CD4-positive, alpha-beta T cell (primary cell): ENCODE measurements around the gene NPM1. TPM values are rescaled to one million over a fixed set of nuclear protein-coding genes. Genes with fewer than 3 reads are reported as not detected.

ENCODE experiments used
- ATAC-seq: fragments of 200-7000 bp; cut with Tn5 transposase; one replicate; pipeline ENCODE4 v1.10.0; 2022; ENCODE audit warnings: mild to moderate bottlenecking; ENCODE audit not compliant: poor library complexity
- CTCF ChIA-PET: fragments of 350-600 bp; sonication (Branson Sonifier 250); formaldehyde crosslinking; loops from one replicate; lab custom pipeline; 2021; ENCODE audit warnings: antibody characterized with exemption, inconsistent platforms; lab: Charles Lee
- POLR2A ChIA-PET: fragments of 350-600 bp; sonication (Branson Sonifier 250); formaldehyde crosslinking; loops from one replicate; lab custom pipeline; 2021; ENCODE audit warnings: antibody characterized with exemption, inconsistent platforms; lab: Charles Lee
- DNase-seq, 14 experiments: peaks; one replicate each; pipeline ENCODE4 v3.0.0-alpha.2; 2013 to 2020; ENCODE audit warnings: mixed read lengths in 2 of 14
- H3K27ac ChIP-seq, 2 donors: one replicate each; pipeline versions ENCODE4 v1.5.1 to v1.7.0; 2013; ENCODE audit warnings: low read length in 2 of 2, low read depth in 1 of 2, mild to moderate bottlenecking in 1 of 2
- H3K27me3 ChIP-seq, 2 experiments: 1 replicate in 1 of 2; 2 replicates in 1 of 2; pipeline versions ENCODE4 v1.6.1 to v1.7.0; 2013; ENCODE audit warnings: low read length in 2 of 2, control low read depth in 1 of 2, mild to moderate bottlenecking in 1 of 2, moderate library complexity in 1 of 2; ENCODE audit not compliant: insufficient read depth in 2 of 2, control insufficient read depth in 1 of 2
- H3K36me3 ChIP-seq: one replicate; pipeline ENCODE4 v1.6.1; 2013; ENCODE audit warnings: low read length, control low read depth; ENCODE audit not compliant: insufficient read depth
- H3K4me1 ChIP-seq: one replicate; pipeline ENCODE4 v1.6.1; 2013; ENCODE audit warnings: low read length, control low read depth; ENCODE audit not compliant: insufficient read depth
- H3K4me3 ChIP-seq: one replicate; pipeline ENCODE4 v1.5.1; 2013; ENCODE audit warnings: mild to moderate bottlenecking, low read length, moderate library complexity
- H3K9me3 ChIP-seq, 2 experiments: 1 replicate in 1 of 2; 2 replicates in 1 of 2; pipeline versions ENCODE4 v1.6.1 to v1.7.0; 2013; ENCODE audit warnings: low read length in 2 of 2, mild to moderate bottlenecking in 2 of 2, control low read depth in 1 of 2, moderate library complexity in 1 of 2; ENCODE audit not compliant: control insufficient read depth in 1 of 2, insufficient read depth in 1 of 2
- H3K27ac Mint-ChIP-seq: one replicate; pipeline ENCODE4 v1.8.0; 2020; ENCODE audit warnings: mixed read lengths
- H3K27me3 Mint-ChIP-seq: one replicate; pipeline ENCODE4 v1.8.0; 2021; ENCODE audit warnings: mixed read lengths
- H3K36me3 Mint-ChIP-seq: one replicate; pipeline ENCODE4 v1.8.0; 2021; ENCODE audit warnings: low read depth, mixed read lengths
- H3K4me1 Mint-ChIP-seq: one replicate; pipeline ENCODE4 v1.8.0; 2021; ENCODE audit warnings: low read depth, mixed read lengths
- H3K4me3 Mint-ChIP-seq: one replicate; pipeline ENCODE4 v1.8.0; 2020; ENCODE audit warnings: mild to moderate bottlenecking, mixed read lengths
- H3K9me3 Mint-ChIP-seq: one replicate; pipeline ENCODE4 v1.8.0; 2020; ENCODE audit warnings: mixed read lengths
- intact Hi-C, 2 experiments: fragments of 100-400 bp; cut with DNase I in 1 of 2; cut with micrococcal nuclease in 1 of 2; formaldehyde crosslinking; loops; one replicate each; pipeline versions ENCODE4 v1.15.1 to v1.9.0; 2023 to 2025; cut with DNase I, micrococcal nuclease
- total RNA-seq, 174 experiments: library from RNA in 2 of 174; stranded (reverse) in 2 of 174; gene quantifications; one replicate each; pipeline ENCODE4 v1.2.3 and lab custom pipeline; 2021 to 2026
- TF ChIP-seq, protein P1 (sequence below): fragments of 200-600 bp; IDR thresholded peaks from one replicate; pipeline ENCODE4 v1.8.0; 2022; ENCODE audit warnings: antibody characterized with exemption, mild to moderate bottlenecking

The NPM1 gene
- total RNA-seq, 2 experiments from 2014 or later: 1,243 to 1,379 TPM

DNA sequence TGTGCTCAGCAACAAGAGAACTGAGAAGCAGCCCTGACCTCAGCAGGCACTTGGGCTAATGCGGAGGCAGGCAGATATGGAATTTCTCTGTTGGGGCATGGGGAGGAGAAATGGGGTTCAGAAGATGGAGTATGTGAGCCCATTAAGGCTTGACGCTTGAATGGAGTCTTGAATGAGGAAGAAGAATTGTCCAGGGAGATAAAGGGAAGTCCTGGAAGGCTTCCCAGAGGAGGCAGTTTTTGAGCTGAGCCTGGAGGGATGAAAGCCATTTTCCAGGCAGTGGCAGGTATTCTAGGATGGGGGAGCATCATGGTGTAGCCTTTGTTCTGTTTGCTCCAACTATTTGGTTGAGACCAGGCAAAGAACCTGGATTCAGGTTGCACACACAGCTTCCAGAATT is 66.3 kb downstream of the NPM1 start:
- ATAC-seq (no peak), DNase-seq (no peak)
- intact Hi-C loops: no loop called here
- no peaks in the 10 kb centered on the region for H3K36me3 Mint-ChIP-seq
- TF ChIP-seq, protein P1, sequence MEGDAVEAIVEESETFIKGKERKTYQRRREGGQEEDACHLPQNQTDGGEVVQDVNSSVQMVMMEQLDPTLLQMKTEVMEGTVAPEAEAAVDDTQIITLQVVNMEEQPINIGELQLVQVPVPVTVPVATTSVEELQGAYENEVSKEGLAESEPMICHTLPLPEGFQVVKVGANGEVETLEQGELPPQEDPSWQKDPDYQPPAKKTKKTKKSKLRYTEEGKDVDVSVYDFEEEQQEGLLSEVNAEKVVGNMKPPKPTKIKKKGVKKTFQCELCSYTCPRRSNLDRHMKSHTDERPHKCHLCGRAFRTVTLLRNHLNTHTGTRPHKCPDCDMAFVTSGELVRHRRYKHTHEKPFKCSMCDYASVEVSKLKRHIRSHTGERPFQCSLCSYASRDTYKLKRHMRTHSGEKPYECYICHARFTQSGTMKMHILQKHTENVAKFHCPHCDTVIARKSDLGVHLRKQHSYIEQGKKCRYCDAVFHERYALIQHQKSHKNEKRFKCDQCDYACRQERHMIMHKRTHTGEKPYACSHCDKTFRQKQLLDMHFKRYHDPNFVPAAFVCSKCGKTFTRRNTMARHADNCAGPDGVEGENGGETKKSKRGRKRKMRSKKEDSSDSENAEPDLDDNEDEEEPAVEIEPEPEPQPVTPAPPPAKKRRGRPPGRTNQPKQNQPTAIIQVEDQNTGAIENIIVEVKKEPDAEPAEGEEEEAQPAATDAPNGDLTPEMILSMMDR: no peak
- Histone ChIP-seq H3K4me1 (no peaks in the 10 kb centered on the region), H3K9me3 (no peaks in the 10 kb centered on the region), H3K27me3 (peaks cover 16 to 23% of the 10 kb centered on the region in 2 experiments), H3K4me3 (no peak overlapping the region), H3K36me3 (no peaks in the 10 kb centered on the region), H3K27ac (no peak overlapping the region)
- H3K4me1 Mint-ChIP-seq: no peaks in the 10 kb centered on the region
- H3K27me3 Mint-ChIP-seq: peaks cover 58% of the 10 kb centered on the region
- H3K9me3 Mint-ChIP-seq: no peaks in the 10 kb centered on the region
- ChIA-PET POLR2A (no interaction called here), CTCF (no interaction called here)
- no peak overlapping the region for H3K4me3 Mint-ChIP-seq
- no peak overlapping the region for H3K27ac Mint-ChIP-seq

DNA sequence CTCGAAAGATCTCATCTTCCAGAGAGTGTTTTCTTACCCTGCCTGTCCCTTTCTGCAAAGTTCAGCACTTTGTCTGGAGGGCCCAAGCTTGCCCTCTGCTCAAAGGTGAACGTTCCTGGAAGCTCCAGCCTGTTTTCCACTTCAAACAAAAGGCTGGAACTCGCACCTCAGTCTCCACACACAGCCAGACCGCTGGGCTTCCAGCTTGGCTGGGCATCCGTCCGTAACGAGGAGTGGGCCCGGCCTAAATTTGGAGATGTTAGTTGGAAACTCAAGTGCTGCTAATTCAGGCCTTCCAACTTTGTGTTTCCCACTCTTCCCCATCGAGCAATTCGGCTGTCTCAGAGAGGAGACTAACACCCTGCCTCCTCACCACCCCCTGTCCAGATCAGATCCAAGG is 66.9 kb downstream of the NPM1 start:
- CTCF ChIA-PET: no interaction called here
- POLR2A ChIA-PET: no interaction called here
- no peaks in the 10 kb centered on the region for H3K9me3 Mint-ChIP-seq

GRCh38 chr5:171455522-171455921 is 67.9 kb downstream of the NPM1 start:
- H3K4me1 ChIP-seq: no peaks in the 10 kb centered on the region
- Mint-ChIP-seq H3K27me3 (peaks cover 51% of the 10 kb centered on the region), H3K4me3 (no peak overlapping the region), H3K36me3 (no peaks in the 10 kb centered on the region), H3K27ac (no peak overlapping the region), H3K4me1 (no peaks in the 10 kb centered on the region), H3K9me3 (no peaks in the 10 kb centered on the region)
- CTCF ChIA-PET: no interaction called here
- ATAC-seq (no peak), DNase-seq (no peak)
- no peak overlapping the region for H3K27ac ChIP-seq
- TF ChIP-seq, protein P1: no peak
- intact Hi-C loops: no loop called here
- H3K4me3 ChIP-seq: no peak overlapping the region
- H3K27me3 ChIP-seq: peaks cover 10 to 18% of the 10 kb centered on the region in 2 experiments
- no peaks in the 10 kb centered on the region for H3K9me3 ChIP-seq
- no peaks in the 10 kb centered on the region for H3K36me3 ChIP-seq
- POLR2A ChIA-PET: no interaction called here

More for the DNA sequence above, 66.9 kb downstream of the NPM1 start:
- Histone ChIP-seq H3K4me1 (no peaks in the 10 kb centered on the region), H3K36me3 (no peaks in the 10 kb centered on the region), H3K27me3 (peaks cover 16 to 21% of the 10 kb centered on the region in 2 experiments), H3K4me3 (no peak overlapping the region), H3K27ac (no peak overlapping the region), H3K9me3 (no peaks in the 10 kb centered on the region)
- Mint-ChIP-seq H3K4me1 (no peaks in the 10 kb centered on the region), H3K27ac (no peak overlapping the region), H3K36me3 (no peaks in the 10 kb centered on the region), H3K27me3 (peaks cover 57% of the 10 kb centered on the region), H3K4me3 (no peak overlapping the region)
- intact Hi-C loops: no loop called here
- TF ChIP-seq, protein P1: no peak
- DNase-seq (no peak), ATAC-seq (no peak)
